LNCAP (cell line): Measurements from ENCODE around the gene PMS1.

Experiments
- TF ChIP-seq, protein P1 (sequence below): fragments of 450-650 bp; IDR thresholded peaks from 2 replicates; pipeline ENCODE4 v1.5.1; 2017; ENCODE audit warnings: mild to moderate bottlenecking

The PMS1 gene

DNA sequence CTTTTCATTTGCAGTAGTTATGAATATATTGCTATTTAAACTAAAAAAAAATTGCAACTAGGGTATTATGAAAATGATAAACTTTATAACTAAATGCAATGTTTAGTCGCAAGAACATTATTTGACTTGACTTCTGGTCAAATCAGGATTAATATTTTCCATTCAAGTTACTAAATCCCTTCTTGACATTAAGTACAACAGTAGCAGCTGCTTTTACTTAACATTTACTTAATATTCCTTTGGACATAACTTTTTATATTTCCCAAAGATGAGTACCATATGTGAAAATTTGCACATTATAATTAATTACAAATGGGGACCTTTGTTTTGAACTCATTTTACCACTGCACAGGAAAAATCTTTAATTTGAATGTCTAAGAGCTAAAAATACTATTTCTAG is 74.0 kb downstream of the PMS1 start:
- TF ChIP-seq, protein P1, sequence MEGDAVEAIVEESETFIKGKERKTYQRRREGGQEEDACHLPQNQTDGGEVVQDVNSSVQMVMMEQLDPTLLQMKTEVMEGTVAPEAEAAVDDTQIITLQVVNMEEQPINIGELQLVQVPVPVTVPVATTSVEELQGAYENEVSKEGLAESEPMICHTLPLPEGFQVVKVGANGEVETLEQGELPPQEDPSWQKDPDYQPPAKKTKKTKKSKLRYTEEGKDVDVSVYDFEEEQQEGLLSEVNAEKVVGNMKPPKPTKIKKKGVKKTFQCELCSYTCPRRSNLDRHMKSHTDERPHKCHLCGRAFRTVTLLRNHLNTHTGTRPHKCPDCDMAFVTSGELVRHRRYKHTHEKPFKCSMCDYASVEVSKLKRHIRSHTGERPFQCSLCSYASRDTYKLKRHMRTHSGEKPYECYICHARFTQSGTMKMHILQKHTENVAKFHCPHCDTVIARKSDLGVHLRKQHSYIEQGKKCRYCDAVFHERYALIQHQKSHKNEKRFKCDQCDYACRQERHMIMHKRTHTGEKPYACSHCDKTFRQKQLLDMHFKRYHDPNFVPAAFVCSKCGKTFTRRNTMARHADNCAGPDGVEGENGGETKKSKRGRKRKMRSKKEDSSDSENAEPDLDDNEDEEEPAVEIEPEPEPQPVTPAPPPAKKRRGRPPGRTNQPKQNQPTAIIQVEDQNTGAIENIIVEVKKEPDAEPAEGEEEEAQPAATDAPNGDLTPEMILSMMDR: no peak

DNA sequence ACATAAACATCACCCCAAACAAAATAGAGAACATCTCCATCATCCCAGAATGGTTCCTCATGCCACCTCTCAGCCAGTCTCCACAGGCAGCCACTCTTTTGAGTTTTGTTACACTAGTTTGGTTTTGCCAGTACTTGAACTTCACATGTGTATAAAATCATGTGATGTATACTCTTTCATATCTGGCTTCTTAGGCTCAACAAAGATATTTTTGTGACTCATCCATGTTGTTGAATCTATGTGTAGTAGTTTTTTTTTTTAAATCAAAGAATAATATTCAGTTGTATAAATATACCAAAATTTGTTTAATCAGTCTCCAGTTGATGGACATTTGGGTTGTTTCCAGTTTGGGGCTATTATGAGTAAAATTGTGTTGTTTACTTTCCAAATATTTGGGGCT is 75.9 kb downstream of the PMS1 start:
- TF ChIP-seq, protein P1: no peak

DNA sequence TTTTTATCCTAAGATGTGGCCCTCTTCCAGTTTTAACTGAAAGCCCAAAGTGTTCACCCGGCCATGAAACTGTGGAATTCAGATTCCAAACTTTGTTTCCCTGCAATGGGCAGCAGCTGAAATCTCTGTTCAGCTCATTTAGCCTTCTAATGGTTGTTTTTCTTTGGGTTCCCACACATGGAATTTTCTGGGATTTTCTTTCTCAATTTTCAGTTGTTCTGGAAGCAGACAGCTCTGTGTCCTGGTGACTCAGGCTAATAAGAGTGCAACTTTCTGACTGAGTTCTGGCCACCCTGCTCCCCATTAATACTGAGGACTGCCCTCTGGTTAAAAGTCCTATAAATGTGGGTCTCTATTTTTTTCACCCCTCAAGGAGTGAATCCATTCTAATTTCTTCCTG is 78.5 kb downstream of the PMS1 start:
- TF ChIP-seq, protein P1: no peak

DNA sequence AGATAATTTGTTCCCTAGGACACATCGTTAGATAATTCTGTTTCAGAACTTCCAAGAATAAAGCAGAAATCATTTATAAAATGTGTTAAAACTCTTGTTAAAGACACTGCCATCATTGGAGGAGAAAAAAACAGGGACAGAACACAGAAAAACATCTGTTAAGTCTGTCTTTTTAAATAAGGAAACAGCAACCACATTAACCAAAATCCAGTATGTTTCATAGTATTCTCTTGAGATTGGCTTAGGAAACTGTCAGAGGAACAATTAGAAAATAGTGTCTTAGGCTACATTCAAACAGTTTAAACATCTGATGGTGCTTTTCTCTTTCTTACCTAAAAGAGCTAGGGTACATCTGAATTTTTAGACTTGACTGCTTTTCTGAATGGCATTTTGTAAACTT is 81.6 kb downstream of the PMS1 start:
- TF ChIP-seq, protein P1: no peak

DNA sequence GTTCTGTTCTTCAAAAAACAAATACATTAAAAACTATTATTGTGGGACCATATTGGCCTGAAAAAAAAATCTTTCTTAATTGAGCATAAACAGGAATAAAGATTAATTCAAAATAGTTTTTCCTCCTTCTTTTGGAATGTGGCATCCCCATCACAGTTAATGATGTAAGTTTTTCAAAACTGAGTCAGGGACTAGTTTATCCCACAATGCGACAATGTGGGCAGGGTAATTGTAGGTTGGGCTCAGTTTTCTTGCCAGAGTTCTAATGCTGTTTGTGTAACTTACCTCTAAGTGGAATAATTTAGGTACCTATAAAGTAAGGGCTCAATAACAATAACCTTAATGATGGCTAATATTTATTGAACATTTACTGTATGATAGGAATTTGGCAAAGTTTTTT is 82.0 kb downstream of the PMS1 start:
- TF ChIP-seq, protein P1: no peak

DNA sequence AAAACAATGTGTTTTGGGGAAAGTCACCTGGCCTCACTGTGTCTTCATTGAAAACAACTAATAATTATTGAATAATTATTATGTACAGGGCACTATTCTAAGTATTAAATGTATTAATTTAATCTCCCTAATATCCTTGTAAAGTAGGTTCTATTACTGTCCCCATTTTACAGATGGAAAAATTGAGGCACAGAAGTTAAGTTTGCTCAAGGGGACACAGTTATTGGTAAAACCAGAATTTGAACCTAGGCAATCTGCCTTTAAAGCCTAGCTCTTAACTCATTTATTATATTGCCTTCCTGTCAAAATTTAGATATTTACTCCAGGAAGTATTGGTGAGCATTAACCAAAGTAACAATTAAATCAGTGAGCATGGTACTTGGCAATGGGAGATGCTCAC is 84.6 kb downstream of the PMS1 start:
- TF ChIP-seq, protein P1: no peak

DNA sequence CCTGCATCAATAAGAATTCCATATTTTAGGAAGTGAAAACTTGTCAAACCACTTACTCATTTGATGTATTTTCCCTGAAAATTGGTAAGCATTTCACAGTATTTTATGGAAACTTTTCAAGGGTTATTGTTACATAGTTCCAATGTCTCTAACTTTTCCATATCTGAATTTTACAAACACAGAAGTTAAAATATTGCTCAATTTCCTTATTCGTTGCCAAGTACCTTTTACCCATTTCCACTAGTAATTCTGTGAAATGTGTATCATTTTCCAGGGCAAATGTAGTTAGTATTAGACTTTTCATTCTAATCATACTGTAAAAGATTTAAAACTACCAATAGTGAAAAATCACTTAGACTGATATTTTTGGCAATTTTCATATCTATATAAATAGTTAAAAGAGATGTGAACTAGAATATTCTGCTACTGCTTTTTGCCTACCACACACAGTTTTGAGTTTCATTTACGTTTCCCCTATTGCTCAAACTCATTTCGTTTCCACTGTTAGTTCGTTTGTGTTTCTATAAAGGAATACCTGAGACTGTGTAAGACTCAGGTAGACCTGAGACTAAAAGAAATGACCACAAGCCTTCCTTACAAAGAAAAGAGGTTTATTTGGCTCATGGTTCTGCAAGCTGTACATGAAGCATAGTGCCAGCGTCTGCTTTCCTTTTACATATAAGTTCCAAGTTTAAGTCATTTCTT is 86.3 kb downstream of the PMS1 start:
- TF ChIP-seq, protein P1: no peak

DNA sequence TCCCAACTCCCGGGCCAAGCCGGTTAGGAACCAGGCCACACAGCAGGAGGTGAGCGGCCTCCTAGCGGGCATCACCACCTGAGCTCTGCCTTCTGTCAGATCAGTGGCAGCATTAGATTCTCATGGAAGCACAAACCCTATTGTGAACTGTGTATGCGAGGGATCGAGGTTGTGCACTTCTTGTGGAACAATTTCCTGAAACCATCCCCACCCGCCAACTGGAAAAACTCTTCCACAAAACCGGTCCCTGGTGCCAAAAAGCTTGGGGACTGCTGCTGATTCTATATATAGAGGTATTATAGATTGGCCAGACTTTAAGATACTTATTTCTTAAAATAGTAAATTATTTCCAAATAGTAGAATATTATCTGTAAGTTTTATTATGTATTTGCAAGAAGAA is 89.4 kb downstream of the PMS1 start:
- TF ChIP-seq, protein P1: no peak
